ENCODE data around the gene ORAI2. TPM values are rescaled to one million over a fixed set of nuclear protein-coding genes. Genes with fewer than 3 reads are reported as not detected.
"Not testable (repeated sequence)": the region's sequence is repeated elsewhere in the genome, so short reads cannot be mapped to it uniquely, and the experiment has no call there.

ORAI2 gene
- total RNA-seq, 1 experiment from 2014 or later, result 24.3 TPM

GRCh38 chr7:102471791-102472125 lies 38.4 kb downstream of the ORAI2 start:
- Histone ChIP-seq H3K27me3 (no peaks in the 10 kb centered on the region), H3K36me3 (peaks cover 3% of the 10 kb centered on the region; the same call in 1 of the 2 replicates), H3K9me3 (no peaks in the 10 kb centered on the region), H3K4me3 (no peak overlapping the region)
- DNase-seq, result no peak

GRCh38 chr7:102472126-102473041 lies 39.0 kb downstream of the ORAI2 start:
- DNase-seq, result no peak
- Histone ChIP-seq H3K27me3 (no peaks in the 10 kb centered on the region), H3K4me3 (no peak overlapping the region), H3K9me3 (no peaks in the 10 kb centered on the region), H3K36me3 (peaks cover 3% of the 10 kb centered on the region; the same call in 1 of the 2 replicates)

- H3K27me3 ChIP-seq, result no peaks in the 10 kb centered on the region
- no peak overlapping the region for H3K4me3 ChIP-seq
- peaks cover 3% of the 10 kb centered on the region; the same call in 1 of the 2 replicates for H3K36me3 ChIP-seq
Measured at GRCh38 chr7:102473271-102473991, 40.1 kb downstream of the ORAI2 start.

GRCh38 chr7:102474116-102474515 lies 40.7 kb downstream of the ORAI2 start:
- not testable (repeated sequence) for H3K9me3 ChIP-seq, H3K27me3 ChIP-seq, H3K36me3 ChIP-seq, DNase-seq, H3K4me3 ChIP-seq

More at GRCh38 chr7:102473271-102473991, 40.1 kb downstream of the ORAI2 start:
- H3K9me3 ChIP-seq, result no peaks in the 10 kb centered on the region
- no peak for DNase-seq

GRCh38 chr7:102474736-102475435 lies 41.5 kb downstream of the ORAI2 start:
- H3K27me3 ChIP-seq, H3K4me3 ChIP-seq, H3K9me3 ChIP-seq, H3K36me3 ChIP-seq: not testable (repeated sequence)
- peak; percentile 55 for DNase-seq

- H3K27me3 ChIP-seq, result not testable (repeated sequence)
- peak; percentile 74 for DNase-seq
- peak within 1 kb of the TSS; percentile 70 for H3K4me3 ChIP-seq
Measured at GRCh38 chr7:102478314-102479208, 45.2 kb downstream of the ORAI2 start, which contains the start of gene POLR2J. Gene POLR2J, minus strand, starts transcription at chr7:102478922. Its CDS starts 62 bp downstream, at chr7:102478860.

GRCh38 chr7:102479209-102479584 lies 45.8 kb downstream of the ORAI2 start:
- DNase-seq, result not testable (repeated sequence)

More at GRCh38 chr7:102478314-102479208, 45.2 kb downstream of the ORAI2 start, which contains the start of gene POLR2J:
- not testable (repeated sequence) for H3K9me3 ChIP-seq, H3K36me3 ChIP-seq

GRCh38 chr7:102479982-102480637 lies 46.7 kb downstream of the ORAI2 start:
- DNase-seq, result peak; percentile 42
- H3K9me3 ChIP-seq, H3K4me3 ChIP-seq, H3K27me3 ChIP-seq, H3K36me3 ChIP-seq: not testable (repeated sequence)

More at GRCh38 chr7:102479209-102479584, 45.8 kb downstream of the ORAI2 start:
- not testable (repeated sequence) for H3K36me3 ChIP-seq, H3K4me3 ChIP-seq, H3K9me3 ChIP-seq, H3K27me3 ChIP-seq

- H3K36me3 ChIP-seq, H3K27me3 ChIP-seq, H3K9me3 ChIP-seq, DNase-seq, H3K4me3 ChIP-seq: not testable (repeated sequence)
Measured at GRCh38 chr7:102481962-102482361, 48.6 kb downstream of the ORAI2 start.

- H3K27me3 ChIP-seq, DNase-seq, H3K4me3 ChIP-seq: not testable (repeated sequence)
Measured at GRCh38 chr7:102484317-102484716, 50.9 kb downstream of the ORAI2 start.

GRCh38 chr7:102490529-102491075 lies 57.2 kb downstream of the ORAI2 start:
- not testable (repeated sequence) for H3K9me3 ChIP-seq, H3K4me3 ChIP-seq, DNase-seq, H3K27me3 ChIP-seq, H3K36me3 ChIP-seq

More at GRCh38 chr7:102484317-102484716, 50.9 kb downstream of the ORAI2 start:
- H3K9me3 ChIP-seq, H3K36me3 ChIP-seq: not testable (repeated sequence)

GRCh38 chr7:102493220-102493935 lies 60.0 kb downstream of the ORAI2 start:
- H3K4me3 ChIP-seq, H3K27me3 ChIP-seq, DNase-seq, H3K9me3 ChIP-seq, H3K36me3 ChIP-seq: not testable (repeated sequence)

- H3K9me3 ChIP-seq, H3K4me3 ChIP-seq, H3K36me3 ChIP-seq, DNase-seq, H3K27me3 ChIP-seq: not testable (repeated sequence)
Measured at GRCh38 chr7:102494026-102494425, 60.7 kb downstream of the ORAI2 start.

GRCh38 chr7:102494473-102495149 lies 61.2 kb downstream of the ORAI2 start:
- H3K9me3 ChIP-seq, H3K27me3 ChIP-seq, H3K4me3 ChIP-seq, H3K36me3 ChIP-seq, DNase-seq: not testable (repeated sequence)
